K562 (cell line): ENCODE results near the gene MDP1. TPM values are rescaled to one million over a fixed set of nuclear protein-coding genes. Genes with fewer than 3 reads are reported as not detected.

ENCODE experiments used
- CHD7 ChIP-seq: fragments of 200-600 bp; sonication (generic); IDR thresholded peaks from one replicate; pipeline ENCODE4 v1.6.1; 2012; ENCODE audit warnings: mild to moderate bottlenecking, low read depth, low read length, inconsistent platforms
- EGR1 ChIP-seq: fragments of 450-650 bp; conservative IDR thresholded peaks from 2 replicates; pipeline ENCODE4 v1.6.1; 2017; ENCODE audit warnings: mild to moderate bottlenecking
- PML ChIP-seq: IDR thresholded peaks from 2 replicates; pipeline ENCODE4 v1.6.1; 2012; ENCODE audit warnings: low read length, inconsistent platforms
- RNF2 ChIP-seq: sonication (generic); IDR thresholded peaks from 2 replicates; pipeline ENCODE4 v1.6.1; 2016
- TAF1 ChIP-seq: IDR thresholded peaks from 2 replicates; pipeline ENCODE4 v1.6.1; 2011; ENCODE audit warnings: mild to moderate bottlenecking, low read length, moderate library complexity; ENCODE audit not compliant: insufficient read depth, control insufficient read depth, severe bottlenecking; ENCODE audit errors: extremely low read depth
- ZNF143 ChIP-seq: sonication (generic); formaldehyde crosslinking; IDR thresholded peaks from 2 replicates; pipeline ENCODE4 v1.9.0; 2022; ENCODE audit warnings: mild to moderate bottlenecking, missing genetic modification reagents
- ZNF592 ChIP-seq: fragments of 450-650 bp; IDR thresholded peaks from 2 replicates; pipeline ENCODE4 v1.6.1; 2017; ENCODE audit warnings: antibody characterized with exemption, mild to moderate bottlenecking
- polyA plus RNA-seq, 8 experiments: library from polyadenylated mRNA; depleted of rRNA in 4 of 8; stranded (reverse) in 5 of 8; unstranded in 3 of 8; fragments of >200 nt; fragmentation: Nextera tagmentation in 2 of 8; fragmentation: Illumina TruSeq in 1 of 8; extraction: Ambion mirVana in 2 of 8; extraction: Trizol in 1 of 8; gene quantifications; 2 replicates each; pipeline versions ENCODE4 v1.2.1 to v1.2.3, GENCODE V29; 2011 to 2014; ENCODE audit warnings: inconsistent platforms in 1 of 8, missing spikeins in 1 of 8
- total RNA-seq, 7 experiments: library from RNA; depleted of rRNA in 6 of 7; stranded (reverse); fragments of >200 nt in 6 of 7; fragmentation: Illumina TruSeq in 2 of 7; extraction: Trizol in 2 of 7; gene quantifications; 2 replicates each; pipeline versions ENCODE4 v1.2.1 to v1.2.3, GENCODE V29; 2011 to 2021; ENCODE audit warnings: low replicate concordance in 1 of 7

The MDP1 gene
- total and polyA plus RNA-seq, 9 of the 15 experiments (the other 6 are each of a cell fraction or from before 2014, with no cell fraction given), result 2.7 to 29.6 (median 11.0) TPM

- TF ChIP-seq CHD7, result no peak
- 0 out of 2 replicates have a peak, but pooled peaks have one; percentile 12 for TF ChIP-seq EGR1
- peak; percentile 50 for TF ChIP-seq TAF1
- TF ChIP-seq RNF2, result peak; percentile 53; the same call in 1 of the 2 replicates
- 0 out of 2 replicates have a peak, but pooled peaks have one; percentile 26 for TF ChIP-seq ZNF592
- 0 out of 2 replicates have a peak, but pooled peaks have one; percentile 18 for TF ChIP-seq PML
- TF ChIP-seq ZNF143, result peak; percentile 90
Measured at GRCh38 chr14:24232121-24232644, 16.3 kb upstream of the MDP1 start, which contains the start of gene NEDD8 (continued).
